ENCODE results near the gene IKBKG.
"Not testable (repeated sequence)": the region's sequence is repeated elsewhere in the genome, so short reads cannot be mapped to it uniquely, and the experiment has no call there.

Gene IKBKG, protein sequence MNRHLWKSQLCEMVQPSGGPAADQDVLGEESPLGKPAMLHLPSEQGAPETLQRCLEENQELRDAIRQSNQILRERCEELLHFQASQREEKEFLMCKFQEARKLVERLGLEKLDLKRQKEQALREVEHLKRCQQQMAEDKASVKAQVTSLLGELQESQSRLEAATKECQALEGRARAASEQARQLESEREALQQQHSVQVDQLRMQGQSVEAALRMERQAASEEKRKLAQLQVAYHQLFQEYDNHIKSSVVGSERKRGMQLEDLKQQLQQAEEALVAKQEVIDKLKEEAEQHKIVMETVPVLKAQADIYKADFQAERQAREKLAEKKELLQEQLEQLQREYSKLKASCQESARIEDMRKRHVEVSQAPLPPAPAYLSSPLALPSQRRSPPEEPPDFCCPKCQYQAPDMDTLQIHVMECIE

GRCh38 chrX:154547245-154548027 is at the start of gene IKBKG:
IKBKG (plus strand) TSS chrX:154547620; CDS start chrX:154552003, 4,383 bp downstream.
- DNase-seq (ENCODE audit: low spot score), result peak; percentile 85

DNA sequence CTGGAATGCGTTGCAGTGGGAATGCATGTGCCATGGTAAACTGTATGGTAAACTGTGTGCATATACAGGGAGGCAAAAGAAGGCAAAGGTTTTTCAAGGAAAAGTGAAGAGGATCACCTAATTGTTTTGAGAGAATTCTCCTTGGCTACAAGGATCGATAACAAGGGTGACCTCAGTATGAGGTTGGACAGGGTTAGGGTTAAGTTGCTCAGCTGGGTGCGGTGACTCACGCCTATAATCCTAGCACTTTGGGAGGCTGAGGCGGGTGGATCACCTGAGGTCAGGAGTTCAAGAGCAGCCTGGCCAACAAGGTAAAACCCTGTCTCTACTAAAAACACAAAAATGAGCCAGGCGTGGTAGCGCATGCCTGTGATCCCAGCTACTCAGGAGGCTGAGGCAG is 46.0 kb upstream of the IKBKG start:
- not testable (repeated sequence) for DNase-seq (ENCODE audit: low spot score)

DNA sequence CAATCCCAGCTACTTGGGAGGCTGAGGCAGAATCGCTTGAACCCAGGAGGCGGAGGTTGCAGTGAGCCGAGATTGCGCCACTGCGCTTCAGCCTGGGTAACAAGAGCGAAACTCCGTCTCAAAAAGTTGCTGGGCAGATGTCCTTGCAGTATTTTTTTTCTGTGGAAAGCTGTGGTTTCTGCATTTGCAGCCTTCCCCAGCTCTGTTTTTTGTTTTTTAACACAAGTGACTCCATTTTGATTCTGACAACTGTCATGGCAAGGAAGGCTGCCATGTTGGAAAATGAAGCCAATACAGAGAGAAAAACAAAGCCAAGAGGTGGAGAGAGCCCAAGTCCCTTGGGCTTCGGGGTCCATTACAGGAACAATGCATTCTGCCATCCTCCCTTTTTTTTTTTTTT is 45.3 kb upstream of the IKBKG start:
- DNase-seq (ENCODE audit: low spot score), result no peak

DNA sequence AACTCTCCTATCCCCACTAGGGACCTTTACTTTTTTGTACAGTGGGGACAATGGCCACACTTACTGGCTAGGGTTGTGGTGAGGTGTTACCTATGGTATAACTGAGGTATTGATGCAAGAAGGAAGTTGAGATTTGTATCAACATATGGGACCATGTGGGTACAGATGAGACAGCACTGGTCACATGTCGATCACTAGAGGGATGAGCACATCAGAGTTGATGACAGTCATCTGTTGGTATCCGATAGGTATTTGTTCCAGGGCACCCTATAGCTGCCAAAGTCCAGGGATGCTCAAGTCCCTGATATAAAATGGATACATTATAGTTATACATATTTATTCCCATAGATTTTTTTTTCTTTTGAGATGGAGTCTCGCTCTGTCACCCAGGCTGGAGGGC is 44.4 kb upstream of the IKBKG start:
- DNase-seq (ENCODE audit: low spot score), result no peak

DNA sequence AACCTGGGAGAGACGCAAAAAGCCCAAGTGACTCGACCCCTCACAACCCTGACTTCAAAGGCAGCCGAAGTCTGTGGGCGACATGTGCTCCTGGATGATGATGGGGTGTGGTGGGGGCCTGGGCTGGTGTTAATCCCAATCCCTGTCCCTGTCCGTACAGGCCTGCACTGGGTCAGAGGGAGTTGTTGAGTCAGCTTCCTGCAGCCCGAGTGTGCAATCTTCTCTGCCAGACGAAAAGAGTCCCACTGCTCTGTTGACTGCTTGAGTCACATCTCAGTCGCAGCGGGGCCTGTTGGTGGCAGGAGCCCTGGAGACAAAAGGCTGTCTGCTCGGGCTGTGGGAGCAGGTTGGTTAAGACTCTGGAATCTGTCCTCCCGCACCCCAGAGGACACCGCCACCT is 41.7 kb upstream of the IKBKG start:
- no peak for DNase-seq (ENCODE audit: low spot score)

DNA sequence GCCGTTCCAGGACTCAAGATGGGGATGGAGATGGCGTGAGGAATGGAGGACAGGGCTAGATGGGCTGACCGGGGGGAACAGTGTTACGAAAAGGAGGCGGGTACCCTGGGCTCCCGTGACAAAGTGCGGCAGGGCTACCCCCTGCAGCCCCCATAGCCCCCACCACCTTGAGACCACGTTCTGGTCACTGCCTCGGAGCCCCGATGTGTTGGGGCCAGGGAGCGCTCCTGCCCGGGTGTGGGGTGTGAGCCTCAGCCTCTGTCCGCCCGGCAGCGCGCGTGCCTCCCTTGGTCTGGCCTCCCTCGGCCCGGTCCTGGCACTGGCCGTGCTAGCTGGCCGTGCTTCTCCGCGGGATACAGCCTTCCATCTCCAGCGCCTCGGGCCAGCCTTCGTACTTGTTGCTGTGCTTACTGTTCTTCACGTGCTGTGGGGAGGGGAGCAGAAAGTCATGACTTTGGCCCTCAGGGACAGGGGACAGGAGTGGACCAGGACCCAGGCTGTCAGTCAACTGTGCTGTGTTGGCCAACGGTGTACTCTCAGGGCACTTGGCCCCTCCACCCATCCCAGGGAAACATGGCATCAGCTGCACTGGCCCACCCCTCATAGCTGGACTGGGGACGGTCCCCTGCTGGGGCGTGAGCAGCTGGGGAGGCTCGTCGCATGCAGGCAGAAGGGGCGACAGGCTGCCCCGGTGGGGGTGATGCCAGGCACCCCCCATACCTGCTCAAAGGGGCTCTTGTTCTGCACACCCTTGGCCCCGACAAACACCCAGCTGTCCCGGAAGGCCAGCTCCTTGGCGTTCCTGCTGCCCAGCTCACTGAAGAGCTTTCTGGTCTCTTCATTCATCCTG is 40.7 kb upstream of the IKBKG start:
- no peak for DNase-seq (ENCODE audit: low spot score)

GRCh38 chrX:154507673-154508383 is 39.6 kb upstream of the IKBKG start:
- DNase-seq (ENCODE audit: low spot score), result no peak

DNA sequence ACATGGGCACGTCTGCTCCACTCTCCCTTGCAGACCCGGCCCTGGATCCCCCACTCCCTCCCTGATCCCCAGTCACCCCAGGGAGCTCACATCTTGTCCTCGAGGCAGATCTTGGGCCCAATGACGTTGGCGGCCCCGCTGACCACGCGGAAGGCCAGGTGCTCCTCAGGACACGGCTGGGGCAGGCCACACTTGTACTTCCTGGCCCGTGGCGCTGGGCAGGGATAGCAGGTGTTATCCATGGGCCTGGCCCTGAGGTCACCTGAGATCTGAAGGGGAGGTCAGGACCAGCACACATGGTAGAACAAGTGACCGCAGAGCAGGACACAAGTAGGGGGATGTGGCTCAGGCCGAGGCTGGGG is 39.1 kb upstream of the IKBKG start:
- no peak for DNase-seq (ENCODE audit: low spot score)

GRCh38 chrX:154509455-154509854 is 38.0 kb upstream of the IKBKG start:
- DNase-seq (ENCODE audit: low spot score), result no peak

GRCh38 chrX:154511761-154512160 is 35.7 kb upstream of the IKBKG start:
- DNase-seq (ENCODE audit: low spot score), result no peak

GRCh38 chrX:154512879-154513553 is 34.4 kb upstream of the IKBKG start:
- DNase-seq (ENCODE audit: low spot score), result no peak

DNA sequence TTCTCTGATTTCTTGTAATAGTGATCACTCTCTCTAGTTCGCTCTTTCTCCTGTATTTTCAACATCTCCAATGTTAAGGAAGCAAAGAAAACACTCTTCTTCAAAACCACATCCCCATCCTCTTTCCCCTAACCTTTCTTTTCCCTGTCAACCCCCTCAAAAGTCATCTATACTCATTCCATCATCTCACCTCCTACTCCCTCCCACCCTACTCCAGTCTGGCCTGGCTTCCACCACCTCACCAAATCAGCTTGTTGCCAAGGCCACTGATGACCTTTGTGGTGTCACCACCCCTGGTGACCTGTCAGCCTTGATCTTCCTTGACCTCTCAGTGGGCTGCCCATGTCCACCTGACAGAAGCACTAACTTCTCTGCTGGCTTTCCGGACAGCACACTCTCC is 33.7 kb upstream of the IKBKG start:
- no peak for DNase-seq (ENCODE audit: low spot score)

DNA sequence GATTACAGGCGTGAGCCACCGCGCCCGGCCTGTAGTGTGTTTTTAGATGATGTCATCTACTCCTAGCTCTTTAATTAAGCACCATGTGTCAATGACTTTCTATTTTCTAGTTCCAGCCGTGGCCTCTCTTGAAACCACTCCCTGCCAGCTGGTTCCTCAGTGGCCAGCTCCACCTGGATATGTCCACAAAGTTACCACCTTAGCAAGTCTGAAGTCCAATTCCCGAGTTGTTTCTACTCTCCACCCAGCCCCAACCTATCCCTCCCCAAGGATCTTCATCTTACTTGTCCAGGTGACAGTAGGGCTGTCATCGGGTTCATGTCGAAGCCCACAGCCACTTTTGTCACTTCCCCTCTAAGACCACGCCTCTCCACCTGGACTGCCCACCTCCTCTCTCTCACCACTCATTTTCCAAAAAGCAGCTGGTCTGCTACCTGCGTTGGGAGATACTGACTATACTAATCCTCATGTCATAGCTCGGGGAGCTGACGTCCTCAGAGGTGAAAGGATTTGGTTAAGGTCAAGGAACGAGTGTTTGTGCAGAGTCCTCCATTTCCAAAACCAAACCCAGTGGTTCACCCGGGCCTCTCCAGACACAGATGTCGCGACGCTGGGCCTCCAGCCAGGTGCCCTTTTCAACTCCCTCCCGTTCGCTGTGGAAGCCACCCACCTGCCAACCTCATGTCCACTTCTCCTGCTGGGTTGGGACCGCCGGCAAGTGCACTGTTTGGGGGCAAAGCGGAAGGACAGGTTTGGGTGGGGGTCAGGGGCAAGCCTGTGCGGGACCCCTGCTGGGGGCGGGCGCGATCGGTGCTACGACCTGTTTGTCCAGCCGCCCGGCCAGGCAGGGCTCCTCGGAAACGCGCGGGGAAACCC is 32.1 kb upstream of the IKBKG start:
- peak; percentile 18 for DNase-seq (ENCODE audit: low spot score)

- peak; percentile 85 for DNase-seq (ENCODE audit: low spot score)
Observed at GRCh38 chrX:154515966-154516655, 31.3 kb upstream of the IKBKG start, which contains the start of gene FAM3A. FAM3A (minus strand) TSS chrX:154516232; CDS start chrX:154515772, 460 bp downstream.

GRCh38 chrX:154516656-154517100 is 30.7 kb upstream of the IKBKG start:
- DNase-seq (ENCODE audit: low spot score), result no peak

DNA sequence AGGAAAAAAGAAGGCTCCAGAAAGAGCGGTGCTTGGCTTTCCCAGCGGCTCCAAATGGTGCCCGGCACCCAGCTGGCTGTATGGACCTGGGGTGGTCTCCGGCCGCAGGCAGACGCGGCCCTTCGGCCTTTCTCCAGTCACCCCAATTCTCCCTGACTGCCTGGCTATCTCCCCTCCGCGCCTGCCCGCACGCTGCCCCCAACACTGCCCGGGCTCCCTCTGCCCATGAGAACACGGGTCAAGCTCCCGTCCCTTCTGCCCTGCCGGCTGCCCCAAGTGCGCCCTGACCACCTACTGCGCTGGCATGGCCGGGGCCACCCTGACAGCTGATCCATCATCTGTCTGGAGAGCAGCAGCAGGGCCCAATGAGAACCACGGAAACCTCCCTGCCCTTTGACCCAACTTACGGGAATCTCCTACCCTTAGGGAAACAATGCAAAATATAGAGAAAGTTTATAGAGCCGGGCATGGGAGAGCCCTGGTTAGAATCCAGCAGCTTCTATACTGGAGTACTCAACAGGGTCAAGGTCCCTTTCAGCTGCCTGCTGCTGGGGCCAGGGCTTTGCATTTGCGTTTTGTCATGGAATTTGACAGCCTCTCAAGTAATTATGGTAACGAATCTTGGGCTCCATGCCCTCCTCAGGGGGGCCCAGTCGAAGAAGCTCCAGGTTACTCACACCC is 30.2 kb upstream of the IKBKG start:
- DNase-seq (ENCODE audit: low spot score), result no peak

DNA sequence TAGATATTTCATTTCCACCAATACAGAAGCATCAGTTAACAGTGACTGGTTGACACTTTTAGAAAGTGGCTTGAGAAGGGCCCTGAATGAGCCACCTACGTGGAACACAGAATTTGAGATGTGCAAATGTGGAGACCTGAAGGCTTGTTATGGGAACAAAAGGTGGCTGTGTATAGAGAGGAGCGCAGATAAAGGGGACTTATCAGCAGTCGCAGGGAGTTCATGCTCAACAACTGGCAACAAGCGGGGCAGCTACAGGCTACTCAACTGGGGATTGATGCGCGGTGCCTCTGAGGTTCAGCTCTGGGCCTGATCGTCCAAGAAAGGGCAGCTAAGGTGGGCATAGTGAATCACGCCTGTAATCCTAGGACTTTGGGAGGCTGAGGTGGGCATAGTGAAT is 28.0 kb upstream of the IKBKG start:
- no peak for DNase-seq (ENCODE audit: low spot score)

DNA sequence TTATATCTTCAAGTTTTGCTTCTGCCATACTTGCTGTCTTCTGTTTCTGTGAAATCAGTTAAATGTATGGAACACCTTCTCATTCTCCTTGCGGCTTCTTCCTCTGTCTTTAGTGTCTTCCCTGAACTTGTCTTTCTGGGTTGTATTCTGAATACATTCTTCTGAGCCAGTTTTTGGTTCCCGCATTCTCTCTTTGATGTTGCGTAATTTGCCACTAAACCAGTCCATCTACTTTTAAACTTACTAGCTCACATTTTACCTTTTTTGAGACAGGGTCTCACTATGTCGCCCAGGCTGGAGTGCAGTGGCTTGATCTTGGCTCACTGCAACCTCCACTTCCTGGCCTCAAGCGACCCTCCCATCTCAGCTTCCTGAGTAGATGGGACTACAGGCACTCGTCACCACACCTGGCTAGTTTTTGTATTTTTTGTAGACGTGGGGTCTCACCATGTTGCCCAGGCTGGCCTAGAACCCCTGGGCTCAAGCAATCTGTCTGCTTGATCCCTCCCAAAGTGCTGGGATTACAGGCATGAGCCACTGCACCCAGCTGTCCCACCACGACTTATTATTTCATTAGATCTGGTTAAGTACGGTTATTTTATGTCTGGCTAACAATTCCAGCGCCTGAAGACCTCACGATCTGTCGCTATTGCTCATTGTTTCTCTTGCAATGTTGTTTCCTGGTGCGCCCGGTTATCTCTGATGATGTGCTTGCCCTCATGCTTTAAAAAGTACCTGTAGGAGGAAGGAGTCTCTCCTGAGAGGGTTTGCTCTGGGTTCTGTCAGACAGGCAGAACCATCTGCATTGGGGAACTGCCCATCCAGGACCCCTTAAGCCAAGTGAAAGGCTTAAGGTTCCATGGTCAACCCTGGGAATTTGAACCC is 21.6 kb upstream of the IKBKG start:
- no peak for DNase-seq (ENCODE audit: low spot score)
